Subcutaneous abdominal adipose tissue (tissue), 5 donors: Measurements from ENCODE around the gene BBS4.

Experiments
- H3K27ac ChIP-seq: one replicate; pipeline ENCODE4 v1.7.0; 2013; ENCODE audit warnings: low read depth, mild to moderate bottlenecking, inconsistent platforms, low read length, moderate library complexity
- H3K27me3 ChIP-seq, 5 donors: one replicate each; pipeline ENCODE4 v1.7.0; 2013; ENCODE audit warnings: low read length in 5 of 5, inconsistent platforms in 1 of 5; ENCODE audit not compliant: control insufficient read depth in 5 of 5, insufficient read depth in 4 of 5
- H3K36me3 ChIP-seq, 5 donors: one replicate each; pipeline ENCODE4 v1.7.0; 2013; ENCODE audit warnings: low read length in 5 of 5; ENCODE audit not compliant: control insufficient read depth in 5 of 5, insufficient read depth in 5 of 5
- H3K4me1 ChIP-seq, 5 donors: one replicate each; pipeline ENCODE4 v1.7.0; 2013; ENCODE audit warnings: low read length in 5 of 5, mild to moderate bottlenecking in 3 of 5, moderate library complexity in 1 of 5; ENCODE audit not compliant: control insufficient read depth in 5 of 5, insufficient read depth in 5 of 5
- H3K4me3 ChIP-seq, 5 donors: one replicate each; pipeline ENCODE4 v1.7.0; 2013; ENCODE audit warnings: low read length in 5 of 5, low read depth in 1 of 5
- H3K9ac ChIP-seq, 5 donors: one replicate each; pipeline ENCODE4 v1.7.0; 2013; ENCODE audit warnings: low read length in 5 of 5, mild to moderate bottlenecking in 4 of 5, moderate library complexity in 3 of 5
- H3K9me3 ChIP-seq, 5 donors: one replicate each; pipeline ENCODE4 v1.7.0; 2013; ENCODE audit warnings: low read length in 5 of 5; ENCODE audit not compliant: control insufficient read depth in 5 of 5
- donor health status: healthy.
- donor health status: healthy.
- donor health status: healthy.
- donor health status: healthy.
- donor health status: healthy.

BBS4 gene

DNA sequence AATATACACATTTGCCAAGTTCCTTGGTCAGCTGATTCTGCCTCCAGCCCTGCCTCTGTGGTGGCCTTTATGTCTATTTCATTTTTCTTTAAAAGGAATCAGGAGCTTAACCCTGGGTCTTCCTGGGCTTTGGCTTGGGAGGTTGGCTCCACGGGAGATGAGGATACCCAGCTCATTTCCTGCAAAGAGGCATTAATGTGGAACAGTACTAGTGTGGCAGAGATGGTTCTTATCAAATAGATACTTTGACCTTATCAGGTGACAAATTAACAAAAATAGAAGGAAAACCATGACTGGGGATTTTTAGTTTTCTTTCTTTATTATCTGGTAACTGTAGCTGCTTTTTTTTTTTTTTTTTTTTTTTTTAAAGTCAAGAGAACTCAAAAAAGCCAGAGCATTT, 42.8 kb downstream of the BBS4 start:
- Histone ChIP-seq H3K4me3 (no peak overlapping the region), H3K9me3 (no peaks in the 10 kb centered on the region), H3K9ac (no peak overlapping the region), H3K36me3 (peaks cover 17 to 38% (median 31%) of the 10 kb centered on the region in 5 donors), H3K27me3 (no peaks in the 10 kb centered on the region), H3K27ac (no peak overlapping the region), H3K4me1 (peaks cover 0 to 4% (median 0%) of the 10 kb centered on the region in 5 donors)

DNA sequence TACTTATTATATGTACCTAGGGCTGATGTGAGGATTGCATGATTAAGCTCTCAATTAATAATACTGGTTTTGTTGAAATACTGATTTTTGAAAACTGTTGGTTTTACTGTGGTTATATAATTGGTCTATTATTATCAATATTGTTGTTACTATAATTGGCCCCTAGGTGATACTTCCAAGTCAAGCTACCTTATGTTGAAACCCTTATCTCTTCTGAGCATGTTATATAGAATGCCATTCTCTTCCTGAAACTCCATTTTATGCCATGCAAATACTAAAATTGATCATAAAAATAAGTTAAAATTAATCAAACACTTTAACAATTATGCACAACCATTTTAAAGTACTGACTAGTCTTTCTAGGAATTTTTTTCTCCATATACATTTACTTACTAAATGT, 46.1 kb downstream of the BBS4 start:
- H3K36me3 ChIP-seq: peaks cover 28 to 59% (median 48%) of the 10 kb centered on the region in 5 donors
- no peaks in the 10 kb centered on the region for H3K9me3 ChIP-seq

DNA sequence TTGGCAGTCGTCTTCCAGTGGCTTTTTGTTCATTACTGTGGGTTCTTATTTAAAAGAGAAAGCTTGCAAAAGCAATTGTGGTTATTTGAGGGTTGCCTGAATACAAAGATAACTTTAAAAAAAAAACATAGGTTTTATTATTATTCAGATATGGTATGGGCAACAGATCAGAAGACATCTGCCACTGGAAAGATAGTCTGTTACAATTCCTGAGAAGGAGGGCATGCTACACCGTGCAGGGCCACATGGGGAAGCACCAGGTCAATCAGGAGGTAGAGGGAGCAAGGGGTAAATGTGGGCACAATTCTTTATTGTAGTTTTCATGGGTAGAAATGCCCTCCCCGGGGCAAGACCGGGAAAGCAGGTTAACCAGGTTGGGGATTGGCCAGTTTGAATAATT, 46.5 kb downstream of the BBS4 start:
- H3K27ac ChIP-seq: no peak overlapping the region
- H3K27me3 ChIP-seq: no peaks in the 10 kb centered on the region
- no peak overlapping the region for H3K4me3 ChIP-seq
- no peaks in the 10 kb centered on the region for H3K9me3 ChIP-seq
- peaks cover 0 to 4% (median 0%) of the 10 kb centered on the region in 5 donors for H3K4me1 ChIP-seq
- H3K9ac ChIP-seq: no peak overlapping the region
- peaks cover 26 to 60% (median 48%) of the 10 kb centered on the region in 5 donors for H3K36me3 ChIP-seq

More for the DNA sequence above, 46.1 kb downstream of the BBS4 start:
- Histone ChIP-seq H3K27me3 (no peaks in the 10 kb centered on the region), H3K4me3 (no peak overlapping the region), H3K4me1 (peaks cover 0 to 4% (median 0%) of the 10 kb centered on the region in 5 donors), H3K27ac (no peak overlapping the region), H3K9ac (no peak overlapping the region)

DNA sequence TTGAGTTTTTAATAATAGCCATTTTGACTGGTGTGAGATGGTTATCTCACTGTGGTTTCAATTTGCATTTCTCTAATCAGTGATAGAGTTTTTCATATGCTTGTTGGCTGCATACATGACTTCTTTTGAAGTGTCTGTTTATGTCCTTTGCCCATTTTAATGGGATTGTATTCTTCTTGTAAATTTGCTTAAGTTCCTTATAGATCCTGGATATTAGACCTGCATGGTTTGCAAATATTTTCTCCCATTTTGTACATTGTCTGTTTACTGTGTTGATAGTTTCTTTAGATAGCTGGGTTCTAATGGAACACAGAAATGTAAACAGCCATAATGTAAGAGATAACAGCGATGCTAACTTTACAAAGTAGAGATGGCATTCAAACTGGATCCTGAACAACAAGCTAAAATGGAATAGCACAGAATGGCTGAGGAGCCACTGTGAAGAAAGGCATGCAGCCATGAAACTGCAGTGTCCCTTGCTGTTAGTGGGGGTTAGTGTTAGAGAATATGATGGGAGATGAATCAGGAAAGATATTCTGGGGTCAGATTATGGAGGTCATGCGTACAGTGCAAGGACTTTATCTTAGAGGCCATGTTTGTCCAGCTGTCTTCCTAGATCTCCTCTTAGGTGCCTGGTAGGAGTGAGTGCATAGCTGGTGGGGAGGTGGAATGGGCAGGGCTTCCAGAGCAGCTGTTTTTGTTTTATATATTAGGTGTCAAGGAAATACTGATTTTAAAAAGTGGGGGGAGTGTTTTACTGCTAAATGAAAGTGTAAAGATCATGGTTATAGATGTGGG, 48.1 kb downstream of the BBS4 start:
- Histone ChIP-seq H3K9ac (no peak overlapping the region), H3K4me1 (peaks cover 0 to 4% (median 0%) of the 10 kb centered on the region in 5 donors), H3K4me3 (no peak overlapping the region), H3K27ac (no peak overlapping the region), H3K36me3 (peaks cover 31 to 71% (median 58%) of the 10 kb centered on the region in 5 donors), H3K27me3 (no peaks in the 10 kb centered on the region), H3K9me3 (no peaks in the 10 kb centered on the region)

DNA sequence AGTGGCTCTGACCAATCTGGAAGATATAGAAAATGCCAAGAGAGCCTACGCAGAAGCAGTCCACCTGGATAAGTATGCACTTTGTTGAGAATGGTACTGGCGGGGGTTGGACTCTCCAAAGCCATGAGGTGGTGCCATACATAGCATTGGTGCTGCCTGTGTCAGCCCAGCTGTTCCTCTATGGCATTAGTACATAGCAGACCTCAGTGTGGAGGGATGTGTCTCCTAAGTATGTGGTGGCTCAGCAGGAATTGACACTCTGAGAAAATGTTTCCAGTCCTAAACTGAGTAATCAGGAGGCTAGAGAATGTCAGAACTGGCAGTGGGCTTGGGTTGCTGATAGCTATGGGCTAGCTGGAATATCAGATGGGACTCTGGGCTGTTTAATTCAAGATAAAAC, 49.1 kb downstream of the BBS4 start:
- H3K27ac ChIP-seq: no peak overlapping the region
- H3K4me1 ChIP-seq: peaks cover 0 to 4% (median 0%) of the 10 kb centered on the region in 5 donors
- no peaks in the 10 kb centered on the region for H3K27me3 ChIP-seq
- H3K9ac ChIP-seq: no peak overlapping the region
- H3K4me3 ChIP-seq: no peak overlapping the region
- H3K36me3 ChIP-seq: peaks cover 38 to 79% (median 66%) of the 10 kb centered on the region in 5 donors
- no peaks in the 10 kb centered on the region for H3K9me3 ChIP-seq

DNA sequence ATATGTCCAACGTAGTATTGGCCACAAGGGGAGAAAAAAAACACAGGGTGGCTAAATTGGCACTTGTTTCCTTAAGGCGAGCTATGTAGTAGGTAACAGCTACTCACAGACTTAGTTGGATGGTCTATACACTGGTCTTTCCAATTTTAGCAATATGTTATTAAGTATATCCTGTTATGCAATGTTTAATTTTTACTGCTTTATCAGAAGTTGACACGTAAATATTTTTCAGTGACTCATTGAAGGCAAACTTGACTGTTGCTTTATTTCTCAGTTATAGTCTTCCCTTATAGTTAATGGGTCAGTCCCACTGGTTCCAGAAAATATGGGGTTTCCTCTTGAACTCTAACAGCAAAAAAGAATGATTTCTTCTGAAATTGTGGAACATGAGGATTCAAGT, 51.1 kb downstream of the BBS4 start:
- H3K4me1 ChIP-seq: peaks cover 0 to 4% (median 0%) of the 10 kb centered on the region in 5 donors
- H3K27me3 ChIP-seq: no peaks in the 10 kb centered on the region
- no peak overlapping the region for H3K4me3 ChIP-seq
- H3K9ac ChIP-seq: no peak overlapping the region
- no peak overlapping the region for H3K27ac ChIP-seq
- peaks cover 36 to 71% (median 55%) of the 10 kb centered on the region in 5 donors for H3K36me3 ChIP-seq
- H3K9me3 ChIP-seq: no peaks in the 10 kb centered on the region

DNA sequence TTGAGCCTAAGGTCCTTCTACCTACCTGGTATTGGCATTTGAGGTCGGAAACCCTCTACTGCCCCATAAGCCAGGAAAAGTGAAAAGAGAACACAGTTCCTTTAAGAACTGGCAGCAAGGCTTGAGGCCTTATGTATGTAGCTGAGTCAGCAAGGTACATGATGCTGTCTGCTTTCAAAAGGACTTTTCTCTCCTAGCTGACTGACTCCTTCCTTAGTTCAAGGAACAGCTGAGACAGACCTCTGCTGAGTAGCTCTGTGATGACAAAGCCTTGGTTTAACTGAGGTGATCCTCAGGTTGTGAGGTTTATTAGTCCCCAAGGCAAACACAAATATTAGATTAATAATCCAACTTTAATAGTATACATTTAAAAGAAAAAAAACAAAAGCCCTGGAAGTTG, 51.7 kb downstream of the BBS4 start:
- Histone ChIP-seq H3K27ac (no peak overlapping the region), H3K4me1 (peaks cover 0 to 4% (median 0%) of the 10 kb centered on the region in 5 donors), H3K9me3 (no peaks in the 10 kb centered on the region), H3K9ac (no peak overlapping the region), H3K27me3 (no peaks in the 10 kb centered on the region), H3K4me3 (no peak overlapping the region), H3K36me3 (peaks cover 33 to 65% (median 55%) of the 10 kb centered on the region in 5 donors)

DNA sequence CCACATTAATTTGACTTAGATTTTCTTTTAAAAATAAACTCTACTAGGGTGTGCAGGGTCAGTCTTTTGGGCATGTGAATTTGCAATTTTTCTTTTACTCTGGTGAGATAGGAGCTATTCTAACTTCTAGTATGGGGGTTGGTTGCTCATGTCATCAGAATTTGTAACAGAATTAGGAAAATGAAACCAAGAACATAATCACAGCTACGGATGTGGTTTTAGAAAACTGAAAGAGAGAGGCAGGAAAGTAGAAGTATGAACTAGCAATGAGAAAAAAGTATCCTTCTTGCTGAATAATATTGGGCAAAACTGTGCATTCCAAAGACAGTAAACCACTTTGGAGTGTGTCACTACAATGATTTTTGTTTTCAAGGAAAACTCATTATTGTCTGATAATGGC, 54.2 kb downstream of the BBS4 start:
- Histone ChIP-seq H3K4me3 (no peak overlapping the region), H3K36me3 (peaks cover 29 to 50% (median 44%) of the 10 kb centered on the region in 5 donors), H3K27me3 (no peaks in the 10 kb centered on the region), H3K27ac (no peak overlapping the region), H3K9ac (no peak overlapping the region), H3K4me1 (no peaks in the 10 kb centered on the region), H3K9me3 (no peaks in the 10 kb centered on the region)

DNA sequence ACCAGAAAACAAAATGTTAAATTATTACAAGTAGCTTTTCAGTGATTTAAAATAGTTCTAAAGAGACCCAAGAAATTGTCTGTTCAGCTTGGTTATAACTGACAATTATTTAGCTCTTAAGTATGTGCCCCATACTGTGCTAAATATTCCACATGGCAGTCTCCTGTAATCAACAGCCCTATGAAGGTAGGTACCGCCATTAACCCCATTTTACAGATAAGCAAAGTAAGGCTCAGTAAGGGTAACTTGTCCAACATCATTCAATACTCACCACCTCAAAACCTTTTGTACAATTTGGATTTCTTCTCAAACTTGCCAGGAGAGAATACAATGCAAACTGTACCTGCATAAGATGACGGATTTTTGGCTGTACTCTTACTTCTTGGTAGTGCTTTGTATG, 63.7 kb downstream of the BBS4 start:
- H3K9me3 ChIP-seq: no peaks in the 10 kb centered on the region
- H3K27ac ChIP-seq: no peak overlapping the region
- peaks cover 30 to 44% (median 39%) of the 10 kb centered on the region in 5 donors for H3K36me3 ChIP-seq
- H3K27me3 ChIP-seq: no peaks in the 10 kb centered on the region
- H3K9ac ChIP-seq: no peak overlapping the region
- H3K4me3 ChIP-seq: no peak overlapping the region
- peaks cover 0 to 9% (median 4%) of the 10 kb centered on the region in 5 donors for H3K4me1 ChIP-seq

DNA sequence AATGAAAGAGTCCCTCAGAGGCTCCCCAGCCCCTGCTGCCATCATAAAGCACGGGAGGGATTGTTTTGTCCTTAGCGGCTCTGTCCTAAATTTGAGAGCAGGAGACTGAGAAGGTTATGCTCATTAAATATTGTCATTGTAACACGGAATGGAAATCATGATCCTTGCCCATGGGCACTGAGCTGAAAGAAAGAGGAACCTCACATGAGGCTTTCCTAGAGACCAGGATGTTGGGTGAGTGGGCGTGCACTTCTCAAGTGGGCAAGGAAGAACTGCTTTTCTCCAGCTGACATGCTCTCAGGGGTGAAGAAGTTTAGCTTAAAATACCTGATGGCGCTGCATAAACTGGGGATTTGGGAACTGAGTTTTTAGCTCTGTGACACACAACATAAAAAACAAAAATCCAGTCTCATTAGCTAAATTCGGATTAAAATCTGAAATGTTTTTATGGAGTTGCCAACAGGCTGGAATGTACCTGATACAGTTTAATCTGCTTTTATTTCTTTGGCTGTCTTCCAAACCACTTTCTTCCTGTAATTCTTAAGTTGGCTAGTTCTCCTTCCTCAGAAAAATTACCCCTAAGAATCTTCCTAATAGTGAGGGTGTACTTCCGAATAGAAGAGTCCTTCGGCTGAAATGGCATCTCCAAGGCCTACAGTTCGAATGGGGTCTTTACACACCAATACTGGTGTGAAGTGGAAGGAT, 65.9 kb downstream of the BBS4 start:
- Histone ChIP-seq H3K9me3 (no peaks in the 10 kb centered on the region), H3K4me3 (no peak overlapping the region), H3K4me1 (peaks cover 0 to 9% (median 4%) of the 10 kb centered on the region in 5 donors), H3K36me3 (peaks cover 34 to 66% (median 61%) of the 10 kb centered on the region in 5 donors), H3K9ac (no peak overlapping the region), H3K27ac (no peak overlapping the region), H3K27me3 (no peaks in the 10 kb centered on the region)
